ENCODE measurements around the gene AP3M1.

DNA sequence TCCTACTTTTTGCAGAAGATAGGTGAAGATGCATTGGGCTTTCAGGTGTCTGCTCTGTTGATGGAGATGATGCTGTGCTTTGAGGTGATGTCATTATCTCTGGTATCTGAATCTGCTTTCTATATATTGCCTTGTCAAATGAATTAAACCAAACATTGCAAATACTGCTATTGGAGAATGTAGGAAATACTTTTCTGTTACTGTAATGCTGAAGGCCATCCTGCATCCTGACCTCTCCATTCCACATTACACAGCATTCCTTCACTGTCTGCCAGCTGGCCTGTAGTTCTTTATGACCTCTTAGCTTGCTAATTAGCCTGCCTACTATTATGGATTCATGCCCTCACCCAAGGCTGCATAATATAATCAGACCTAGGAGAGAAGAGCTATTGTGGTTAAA is 79.5 kb downstream of the AP3M1 start:
- no peak for TF ChIP-seq EZH2 (IDR thresholded peaks at IDR 0.05; ENCODE audit: low read length, missing control alignments)
- TF ChIP-seq, protein P1, sequence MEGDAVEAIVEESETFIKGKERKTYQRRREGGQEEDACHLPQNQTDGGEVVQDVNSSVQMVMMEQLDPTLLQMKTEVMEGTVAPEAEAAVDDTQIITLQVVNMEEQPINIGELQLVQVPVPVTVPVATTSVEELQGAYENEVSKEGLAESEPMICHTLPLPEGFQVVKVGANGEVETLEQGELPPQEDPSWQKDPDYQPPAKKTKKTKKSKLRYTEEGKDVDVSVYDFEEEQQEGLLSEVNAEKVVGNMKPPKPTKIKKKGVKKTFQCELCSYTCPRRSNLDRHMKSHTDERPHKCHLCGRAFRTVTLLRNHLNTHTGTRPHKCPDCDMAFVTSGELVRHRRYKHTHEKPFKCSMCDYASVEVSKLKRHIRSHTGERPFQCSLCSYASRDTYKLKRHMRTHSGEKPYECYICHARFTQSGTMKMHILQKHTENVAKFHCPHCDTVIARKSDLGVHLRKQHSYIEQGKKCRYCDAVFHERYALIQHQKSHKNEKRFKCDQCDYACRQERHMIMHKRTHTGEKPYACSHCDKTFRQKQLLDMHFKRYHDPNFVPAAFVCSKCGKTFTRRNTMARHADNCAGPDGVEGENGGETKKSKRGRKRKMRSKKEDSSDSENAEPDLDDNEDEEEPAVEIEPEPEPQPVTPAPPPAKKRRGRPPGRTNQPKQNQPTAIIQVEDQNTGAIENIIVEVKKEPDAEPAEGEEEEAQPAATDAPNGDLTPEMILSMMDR (conservative IDR thresholded peaks at IDR 0.05 in 1 of 2, IDR thresholded peaks at IDR 0.05 in 1 of 2; ENCODE audit: low read depth in 1 of 2, low read length in 2 of 2), result no peak
